Neural cell (in vitro differentiated cells): ENCODE measurements around the gene PRKG1. TPM values are rescaled to one million over a fixed set of nuclear protein-coding genes. Genes with fewer than 3 reads are reported as not detected.

ENCODE experiments used
- H2AFZ ChIP-seq: fragments of 200-600, 300-800 bp; sonication (generic), shearing (Covaris generic); 2 replicates; pipeline ENCODE4 v1.6.0; 2014; ENCODE audit warnings: low read depth, mild to moderate bottlenecking, antibody characterized with exemption, low read length, moderate library complexity
- H3F3A ChIP-seq: fragments of 200-600 bp; shearing (Covaris generic); 2 replicates; pipeline ENCODE4 v1.6.1; 2016; ENCODE audit warnings: mild to moderate bottlenecking, moderate library complexity, mixed read lengths, antibody characterized with exemption, low read length; ENCODE audit not compliant: insufficient read depth, poor library complexity, severe bottlenecking
- H3K27ac ChIP-seq: fragments of 200-600, 300-800 bp; sonication (generic), shearing (Covaris generic); 2 replicates; pipeline ENCODE4 v1.5.1; 2014; ENCODE audit warnings: mild to moderate bottlenecking, low read length, moderate library complexity
- H3K27me3 ChIP-seq: fragments of 300-800, 200-600 bp; sonication (generic), shearing (Covaris generic); 2 replicates; pipeline ENCODE4 v1.6.0; 2014; ENCODE audit warnings: mild to moderate bottlenecking, low read depth, low read length, moderate library complexity; ENCODE audit not compliant: insufficient read depth
- H3K36me3 ChIP-seq: fragments of 300-800, 200-600 bp; sonication (generic), shearing (Covaris generic); 2 replicates; pipeline ENCODE4 v1.5.1; 2014; ENCODE audit warnings: mild to moderate bottlenecking, antibody characterized with exemption, low read length, moderate library complexity; ENCODE audit not compliant: insufficient read depth
- H3K4me2 ChIP-seq: fragments of 300-800, 200-600 bp; sonication (generic), shearing (Covaris generic); 2 replicates; pipeline ENCODE4 v1.6.0; 2014; ENCODE audit warnings: mild to moderate bottlenecking, low read length
- H3K4me3 ChIP-seq: fragments of 300-800, 200-600 bp; sonication (generic), shearing (Covaris generic); 2 replicates; pipeline ENCODE4 v1.5.1; 2014; ENCODE audit warnings: mild to moderate bottlenecking, low read length, moderate library complexity
- H3K79me2 ChIP-seq: fragments of 200-600 bp; shearing (Covaris generic); replicated peaks from 2 replicates; pipeline ENCODE4 v1.6.0; 2014; ENCODE audit warnings: mild to moderate bottlenecking, low read length, moderate library complexity; ENCODE audit not compliant: insufficient read depth
- H3K9ac ChIP-seq: fragments of 300-800, 200-600 bp; sonication (generic), shearing (Covaris generic); 2 replicates; pipeline ENCODE4 v1.6.1; 2016; ENCODE audit warnings: mild to moderate bottlenecking, low read length, mixed read lengths
- H3K9me2 ChIP-seq: fragments of 200-600 bp; shearing (Covaris generic); 2 replicates; pipeline ENCODE4 v1.6.1; 2016; ENCODE audit warnings: mild to moderate bottlenecking, low read length, mixed read lengths; ENCODE audit not compliant: insufficient read depth
- H3K9me3 ChIP-seq: fragments of 200-600, 300-800 bp; sonication (generic), shearing (Covaris generic); 2 replicates; pipeline ENCODE4 v1.6.1; 2016; ENCODE audit warnings: mild to moderate bottlenecking, mixed run types, low read length, moderate library complexity, mixed read lengths
- H4K20me1 ChIP-seq: fragments of 200-600 bp; shearing (Covaris generic); 2 replicates; pipeline ENCODE4 v1.6.1; 2016; ENCODE audit warnings: mild to moderate bottlenecking, mixed run types; ENCODE audit not compliant: insufficient read depth
- EP300 ChIP-seq: fragments of 450-650 bp; conservative IDR thresholded peaks from 2 replicates; pipeline ENCODE4 v1.6.1; 2014; ENCODE audit warnings: antibody characterized with exemption, mild to moderate bottlenecking, moderate library complexity; ENCODE audit not compliant: poor library complexity, severe bottlenecking
- EZH2 ChIP-seq: fragments of 200-600, 300-800 bp; shearing (Covaris generic), sonication (generic); IDR thresholded peaks from 2 replicates; pipeline ENCODE4 v1.6.1; 2014; ENCODE audit warnings: antibody characterized with exemption, low read length, borderline replicate concordance, mild to moderate bottlenecking; ENCODE audit not compliant: insufficient read depth, poor library complexity, severe bottlenecking
- MXI1 ChIP-seq: fragments of 450-650 bp; conservative IDR thresholded peaks from 2 replicates; pipeline ENCODE4 v1.6.1; 2014; ENCODE audit warnings: antibody characterized with exemption, mild to moderate bottlenecking; ENCODE audit not compliant: poor library complexity, severe bottlenecking
- POLR2AphosphoS5 ChIP-seq: IDR thresholded peaks from 2 replicates; pipeline ENCODE4 v1.6.1; 2012
- RAD21 ChIP-seq: fragments of 450-650 bp; conservative IDR thresholded peaks from 2 replicates; pipeline ENCODE4 v1.6.1; 2014; ENCODE audit warnings: antibody characterized with exemption, mild to moderate bottlenecking, moderate library complexity
- SMC3 ChIP-seq: fragments of 450-650 bp; conservative IDR thresholded peaks from 2 replicates; pipeline ENCODE4 v1.6.1; 2014; ENCODE audit warnings: antibody characterized with exemption, mild to moderate bottlenecking, moderate library complexity; ENCODE audit not compliant: poor library complexity
- TAF1 ChIP-seq: IDR thresholded peaks from 2 replicates; pipeline ENCODE4 v1.6.1; 2012; ENCODE audit warnings: low read depth
- polyA plus RNA-seq: library from polyadenylated mRNA; depleted of rRNA; stranded (reverse); fragments of >200 nt; gene quantifications from 2 replicates; pipeline ENCODE4 v1.2.3, GENCODE V29; 2014
- TF ChIP-seq, protein P1 (sequence below): IDR thresholded peaks from 2 replicates; pipeline ENCODE4 v1.6.1; 2012; ENCODE audit warnings: borderline replicate concordance
- TF ChIP-seq, protein P2 (sequence below): fragments of 450-650 bp; IDR thresholded peaks from 2 replicates; pipeline ENCODE4 v1.5.1; 2014; ENCODE audit warnings: antibody characterized with exemption, mild to moderate bottlenecking, moderate library complexity; ENCODE audit not compliant: poor library complexity, severe bottlenecking

The PRKG1 gene
- polyA plus RNA-seq, 1 donor from 2014 or later, result 2.2 TPM

DNA sequence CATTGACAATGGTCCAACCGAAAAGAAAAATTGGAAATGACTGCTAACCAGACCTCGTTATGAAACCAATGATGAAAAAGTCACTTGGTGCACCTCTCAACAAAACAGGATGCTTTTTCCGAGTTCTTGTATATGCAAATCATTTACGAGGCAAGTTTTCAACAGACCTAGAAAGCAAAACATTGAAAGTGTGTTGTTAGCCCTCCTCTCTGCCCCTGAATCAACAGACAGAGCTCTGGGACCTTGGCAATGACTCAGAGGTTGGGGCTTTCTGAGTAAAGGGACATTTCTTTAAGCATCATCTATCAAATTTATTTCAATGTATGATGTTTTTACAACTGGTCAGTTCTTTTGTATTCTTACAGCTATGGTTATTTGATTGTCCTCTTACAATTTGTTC, 1223.5 kb downstream of the PRKG1 start:
- Histone ChIP-seq H3K27ac (no peak overlapping the region), H2AFZ (no peak overlapping the region), H3K9me3 (no peaks in the 10 kb centered on the region), H3K4me3 (no peak overlapping the region), H3K36me3 (no peaks in the 10 kb centered on the region), H4K20me1 (no peaks in the 10 kb centered on the region), H3K9me2 (no peaks in the 10 kb centered on the region), H3K9ac (no peak overlapping the region), H3K79me2 (no peaks in the 10 kb centered on the region), H3K27me3 (no peaks in the 10 kb centered on the region), H3F3A (no peaks in the 10 kb centered on the region), H3K4me2 (no peak overlapping the region)
- TF ChIP-seq, protein P1, sequence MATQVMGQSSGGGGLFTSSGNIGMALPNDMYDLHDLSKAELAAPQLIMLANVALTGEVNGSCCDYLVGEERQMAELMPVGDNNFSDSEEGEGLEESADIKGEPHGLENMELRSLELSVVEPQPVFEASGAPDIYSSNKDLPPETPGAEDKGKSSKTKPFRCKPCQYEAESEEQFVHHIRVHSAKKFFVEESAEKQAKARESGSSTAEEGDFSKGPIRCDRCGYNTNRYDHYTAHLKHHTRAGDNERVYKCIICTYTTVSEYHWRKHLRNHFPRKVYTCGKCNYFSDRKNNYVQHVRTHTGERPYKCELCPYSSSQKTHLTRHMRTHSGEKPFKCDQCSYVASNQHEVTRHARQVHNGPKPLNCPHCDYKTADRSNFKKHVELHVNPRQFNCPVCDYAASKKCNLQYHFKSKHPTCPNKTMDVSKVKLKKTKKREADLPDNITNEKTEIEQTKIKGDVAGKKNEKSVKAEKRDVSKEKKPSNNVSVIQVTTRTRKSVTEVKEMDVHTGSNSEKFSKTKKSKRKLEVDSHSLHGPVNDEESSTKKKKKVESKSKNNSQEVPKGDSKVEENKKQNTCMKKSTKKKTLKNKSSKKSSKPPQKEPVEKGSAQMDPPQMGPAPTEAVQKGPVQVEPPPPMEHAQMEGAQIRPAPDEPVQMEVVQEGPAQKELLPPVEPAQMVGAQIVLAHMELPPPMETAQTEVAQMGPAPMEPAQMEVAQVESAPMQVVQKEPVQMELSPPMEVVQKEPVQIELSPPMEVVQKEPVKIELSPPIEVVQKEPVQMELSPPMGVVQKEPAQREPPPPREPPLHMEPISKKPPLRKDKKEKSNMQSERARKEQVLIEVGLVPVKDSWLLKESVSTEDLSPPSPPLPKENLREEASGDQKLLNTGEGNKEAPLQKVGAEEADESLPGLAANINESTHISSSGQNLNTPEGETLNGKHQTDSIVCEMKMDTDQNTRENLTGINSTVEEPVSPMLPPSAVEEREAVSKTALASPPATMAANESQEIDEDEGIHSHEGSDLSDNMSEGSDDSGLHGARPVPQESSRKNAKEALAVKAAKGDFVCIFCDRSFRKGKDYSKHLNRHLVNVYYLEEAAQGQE, result no peak
- TF ChIP-seq EZH2 (no peak), MXI1 (no peak), SMC3 (no peak), RAD21 (no peak), POLR2AphosphoS5 (no peak), TAF1 (no peak), EP300 (no peak)
- TF ChIP-seq, protein P2, sequence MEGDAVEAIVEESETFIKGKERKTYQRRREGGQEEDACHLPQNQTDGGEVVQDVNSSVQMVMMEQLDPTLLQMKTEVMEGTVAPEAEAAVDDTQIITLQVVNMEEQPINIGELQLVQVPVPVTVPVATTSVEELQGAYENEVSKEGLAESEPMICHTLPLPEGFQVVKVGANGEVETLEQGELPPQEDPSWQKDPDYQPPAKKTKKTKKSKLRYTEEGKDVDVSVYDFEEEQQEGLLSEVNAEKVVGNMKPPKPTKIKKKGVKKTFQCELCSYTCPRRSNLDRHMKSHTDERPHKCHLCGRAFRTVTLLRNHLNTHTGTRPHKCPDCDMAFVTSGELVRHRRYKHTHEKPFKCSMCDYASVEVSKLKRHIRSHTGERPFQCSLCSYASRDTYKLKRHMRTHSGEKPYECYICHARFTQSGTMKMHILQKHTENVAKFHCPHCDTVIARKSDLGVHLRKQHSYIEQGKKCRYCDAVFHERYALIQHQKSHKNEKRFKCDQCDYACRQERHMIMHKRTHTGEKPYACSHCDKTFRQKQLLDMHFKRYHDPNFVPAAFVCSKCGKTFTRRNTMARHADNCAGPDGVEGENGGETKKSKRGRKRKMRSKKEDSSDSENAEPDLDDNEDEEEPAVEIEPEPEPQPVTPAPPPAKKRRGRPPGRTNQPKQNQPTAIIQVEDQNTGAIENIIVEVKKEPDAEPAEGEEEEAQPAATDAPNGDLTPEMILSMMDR, result no peak

DNA sequence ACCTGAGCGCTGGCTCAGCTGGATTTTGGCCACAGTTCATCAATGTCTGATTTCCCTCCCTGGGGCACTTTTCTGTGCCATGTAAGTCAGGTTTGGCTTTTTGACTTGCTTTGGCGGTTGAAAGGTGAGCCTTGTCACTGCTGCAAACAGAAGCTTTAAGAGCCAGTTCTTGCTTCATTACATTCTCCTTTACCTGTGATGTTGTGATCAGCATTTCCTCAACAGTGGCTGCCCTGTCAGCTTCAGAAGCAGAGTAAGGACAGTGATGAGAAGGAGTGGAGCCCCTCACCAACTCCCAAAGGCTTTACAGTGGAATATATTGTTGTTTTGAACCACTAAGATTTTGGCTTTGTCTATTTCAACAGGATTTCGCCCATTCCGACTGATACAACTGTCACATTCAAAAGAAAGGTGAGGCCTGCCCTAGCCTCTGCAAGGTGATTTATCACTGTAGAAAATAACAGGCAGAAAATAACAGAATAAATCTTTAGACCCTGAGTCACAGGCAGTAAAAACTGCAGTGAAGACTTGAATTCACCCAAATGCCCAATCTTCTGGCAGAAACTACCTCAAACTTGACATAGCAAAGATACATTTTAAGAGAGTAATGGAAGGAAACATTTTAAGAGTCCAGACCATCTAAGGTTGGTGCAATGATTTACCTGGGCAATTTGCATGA, 1226.5 kb downstream of the PRKG1 start:
- H3K9me3 ChIP-seq, result no peaks in the 10 kb centered on the region
- no peak overlapping the region for H3K9ac ChIP-seq
- H3K79me2 ChIP-seq, result no peaks in the 10 kb centered on the region
- TF ChIP-seq EP300 (peak; percentile 71), POLR2AphosphoS5 (peak; percentile 60), TAF1 (no peak)
- no peak overlapping the region for H2AFZ ChIP-seq
- no peaks in the 10 kb centered on the region for H3K9me2 ChIP-seq
- H3K27me3 ChIP-seq, result no peaks in the 10 kb centered on the region
- H3F3A ChIP-seq, result no peaks in the 10 kb centered on the region
- H3K4me3 ChIP-seq, result no peak overlapping the region
- no peak overlapping the region for H3K27ac ChIP-seq
- H3K4me2 ChIP-seq, result no peak overlapping the region
- no peaks in the 10 kb centered on the region for H4K20me1 ChIP-seq
- no peaks in the 10 kb centered on the region for H3K36me3 ChIP-seq
